Measurements from ENCODE around the gene ATAD3C.
A peak's percentile ranks its signal among the peaks of the same experiment; 100 is the strongest.
"Not testable (repeated sequence)": the region's sequence is repeated elsewhere in the genome, so short reads cannot be mapped to it uniquely, and the experiment has no call there.

The ATAD3C gene

DNA sequence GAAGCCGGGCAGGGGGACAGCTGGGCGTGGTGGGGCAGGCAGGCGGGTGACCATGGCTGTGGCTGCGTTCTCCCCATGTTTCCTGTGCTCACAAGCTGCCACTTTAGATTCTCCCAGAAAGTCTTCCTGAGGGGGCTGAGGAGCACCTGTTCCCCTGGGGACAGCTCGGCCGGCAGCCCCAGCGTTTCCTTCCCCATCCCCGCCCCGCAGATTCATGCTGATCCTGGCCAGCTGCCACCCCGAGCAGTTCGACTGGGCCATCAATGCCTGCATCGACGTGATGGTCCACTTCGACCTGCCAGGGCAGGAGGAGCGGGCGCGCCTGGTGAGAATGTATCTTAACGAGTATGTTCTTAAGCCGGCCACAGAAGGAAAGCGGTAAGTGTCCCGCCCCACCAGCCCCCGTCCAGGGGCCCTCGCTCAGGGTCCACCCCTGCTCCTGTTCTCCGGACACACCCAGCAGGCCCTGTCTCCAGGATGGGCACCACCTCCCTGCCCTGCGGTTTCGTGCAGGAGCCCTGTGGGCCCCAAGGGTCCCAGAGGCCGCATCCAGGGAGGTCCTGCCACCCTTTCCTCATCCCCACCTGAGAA, 11.1 kb downstream of the ATAD3C start:
- Histone ChIP-seq H3K27me3 (ENCODE audit: insufficient read depth, low read depth, severe bottlenecking) (no peaks in the 10 kb centered on the region), H3K4me3 (ENCODE audit: low read depth, low read length) (no peak overlapping the region), H3K36me3 (no peaks in the 10 kb centered on the region), H3K9me3 (ENCODE audit: severe bottlenecking) (no peaks in the 10 kb centered on the region), H3K27ac (no peak overlapping the region)
- DNase-seq = no peak
- no peak for TF ChIP-seq CTCF (IDR thresholded peaks at IDR 0.05; ENCODE audit: low read depth, low read length)

GRCh38 chr1:1461721-1462317, 12.3 kb downstream of the ATAD3C start:
- H3K36me3 ChIP-seq = no peaks in the 10 kb centered on the region
- TF ChIP-seq CTCF (IDR thresholded peaks at IDR 0.05; ENCODE audit: low read depth, low read length) = peak; percentile 25; the same call in 1 of the 2 replicates
- no peak overlapping the region for H3K4me3 ChIP-seq (ENCODE audit: low read depth, low read length)
- H3K27ac ChIP-seq = no peak overlapping the region
- H3K27me3 ChIP-seq (ENCODE audit: insufficient read depth, low read depth, severe bottlenecking) = no peaks in the 10 kb centered on the region
- DNase-seq = no peak
- no peaks in the 10 kb centered on the region for H3K9me3 ChIP-seq (ENCODE audit: severe bottlenecking)

DNA sequence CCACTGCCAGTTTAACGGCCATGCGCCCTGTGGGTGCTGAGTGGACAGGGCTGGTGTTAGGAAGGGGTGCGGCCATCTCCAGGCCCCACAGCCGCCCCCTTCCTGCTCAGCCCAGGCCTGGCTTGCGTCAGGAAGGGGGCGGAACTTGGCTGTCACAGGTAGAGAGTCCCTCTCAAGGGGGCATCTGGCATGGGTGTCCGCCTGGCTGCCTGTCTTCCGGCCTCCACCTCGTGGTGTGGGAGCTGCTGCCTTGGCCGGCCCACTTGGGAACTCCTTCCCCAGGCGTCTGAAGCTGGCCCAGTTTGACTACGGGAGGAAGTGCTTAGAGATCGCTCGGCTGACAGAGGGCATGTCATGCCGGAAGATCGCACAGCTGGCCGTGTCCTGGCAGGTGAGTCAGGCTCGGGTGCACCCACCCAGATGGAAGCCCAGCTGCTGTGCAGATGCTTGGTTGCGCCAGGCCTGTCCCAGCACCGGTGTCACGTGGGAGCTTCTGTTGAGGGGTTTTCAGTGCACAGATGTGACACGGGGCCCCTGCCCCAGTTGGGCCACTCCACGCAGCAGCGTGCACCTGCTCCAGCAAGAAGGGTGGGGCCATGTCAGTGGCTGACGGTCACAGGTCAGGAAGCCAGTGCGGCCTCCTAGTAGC, 13.0 kb downstream of the ATAD3C start:
- H3K4me3 ChIP-seq (ENCODE audit: low read depth, low read length) = no peak overlapping the region
- no peaks in the 10 kb centered on the region for H3K27me3 ChIP-seq (ENCODE audit: insufficient read depth, low read depth, severe bottlenecking)
- TF ChIP-seq CTCF (IDR thresholded peaks at IDR 0.05; ENCODE audit: low read depth, low read length) = no peak
- DNase-seq = no peak
- no peaks in the 10 kb centered on the region for H3K36me3 ChIP-seq
- no peak overlapping the region for H3K27ac ChIP-seq
- no peaks in the 10 kb centered on the region for H3K9me3 ChIP-seq (ENCODE audit: severe bottlenecking)

- no peak overlapping the region for H3K4me3 ChIP-seq (ENCODE audit: low read depth, low read length)
- TF ChIP-seq CTCF (IDR thresholded peaks at IDR 0.05; ENCODE audit: low read depth, low read length) = no peak
- no peak for DNase-seq
- no peak overlapping the region for H3K27ac ChIP-seq
- no peaks in the 10 kb centered on the region for H3K9me3 ChIP-seq (ENCODE audit: severe bottlenecking)
- no peaks in the 10 kb centered on the region for H3K27me3 ChIP-seq (ENCODE audit: insufficient read depth, low read depth, severe bottlenecking)
- H3K36me3 ChIP-seq = no peaks in the 10 kb centered on the region
Observed at GRCh38 chr1:1463312-1463711, 13.8 kb downstream of the ATAD3C start.

GRCh38 chr1:1468196-1468985, 18.9 kb downstream of the ATAD3C start:
- H3K4me3 ChIP-seq (ENCODE audit: low read depth, low read length); DNase-seq; H3K36me3 ChIP-seq; H3K9me3 ChIP-seq (ENCODE audit: severe bottlenecking); H3K27ac ChIP-seq; H3K27me3 ChIP-seq (ENCODE audit: insufficient read depth, low read depth, severe bottlenecking): not testable (repeated sequence)

All from WERI-Rb-1 (cell line).